Smooth muscle cell (in vitro differentiated cells): Measurements from ENCODE around the gene GRB14. TPM values are rescaled to one million over a fixed set of nuclear protein-coding genes. Genes with fewer than 3 reads are reported as not detected.
"Not testable (repeated sequence)": the region's sequence is repeated elsewhere in the genome, so short reads cannot be mapped to it uniquely, and the experiment has no call there.

Source experiments
- DNase-seq: peaks from one replicate; lab custom pipeline; 2025; ENCODE audit not compliant: unreplicated experiment; lab: John Stamatoyannopoulos, UW
- H2AFZ ChIP-seq: fragments of 200-600 bp; sonication (generic); 2 replicates; pipeline ENCODE4 v1.6.0; 2016; ENCODE audit warnings: antibody characterized with exemption, low read depth, mild to moderate bottlenecking
- H3F3A ChIP-seq: fragments of 200-600 bp; sonication (generic); 2 replicates; pipeline ENCODE4 v1.6.0; 2017; ENCODE audit warnings: antibody characterized with exemption, low read depth
- H3K27ac ChIP-seq: fragments of 200-600 bp; sonication (generic); 2 replicates; pipeline ENCODE4 v1.5.1; 2016; ENCODE audit warnings: low read depth, mild to moderate bottlenecking
- H3K27me3 ChIP-seq: fragments of 200-600 bp; sonication (generic); 2 replicates; pipeline ENCODE4 v1.6.1; 2016; ENCODE audit warnings: low read depth, mild to moderate bottlenecking
- H3K36me3 ChIP-seq: fragments of 200-600 bp; sonication (generic); 2 replicates; pipeline ENCODE4 v1.5.1; 2016; ENCODE audit warnings: low read depth
- H3K4me1 ChIP-seq: fragments of 200-600 bp; sonication (generic); 2 replicates; pipeline ENCODE4 v1.5.1; 2016; ENCODE audit warnings: low read depth
- H3K4me2 ChIP-seq: fragments of 200-600 bp; sonication (generic); 2 replicates; pipeline ENCODE4 v1.6.0; 2016; ENCODE audit warnings: mild to moderate bottlenecking
- H3K4me3 ChIP-seq: fragments of 200-600 bp; sonication (generic); 2 replicates; pipeline ENCODE4 v1.5.1; 2016; ENCODE audit warnings: mild to moderate bottlenecking
- H3K79me2 ChIP-seq: fragments of 200-600 bp; sonication (generic); 2 replicates; pipeline ENCODE4 v1.6.0; 2016; ENCODE audit warnings: low read depth, mild to moderate bottlenecking
- H3K9ac ChIP-seq: fragments of 200-600 bp; sonication (generic); 2 replicates; pipeline ENCODE4 v1.6.0; 2016; ENCODE audit warnings: low read depth
- H3K9me3 ChIP-seq: fragments of 200-600 bp; sonication (generic); replicated peaks from 2 replicates; pipeline ENCODE4 v1.5.1; 2016; ENCODE audit warnings: low read depth
- H4K20me1 ChIP-seq: fragments of 200-600 bp; sonication (generic); 2 replicates; pipeline ENCODE4 v1.6.0; 2016; ENCODE audit warnings: low read depth
- WGBS: methylation state at CpG from one replicate; pipeline ENCODE4 v1.1.7; 2016; ENCODE audit warnings: low lambda C conversion rate; 5-methylcytosine and 5-hydroxymethylcytosine counted together
- polyA plus RNA-seq: library from polyadenylated mRNA; unstranded; fragments of >200 nt; fragmentation: Nextera tagmentation; extraction: Ambion mirVana; gene quantifications from 2 replicates; pipeline ENCODE4 v1.2.1, GENCODE V29; 2016
- total RNA-seq: library from RNA; depleted of rRNA; stranded (reverse); fragments of >200 nt; gene quantifications from 2 replicates; pipeline ENCODE4 v1.2.3, GENCODE V29; 2014
- TF ChIP-seq, protein P1 (sequence below): fragments of 200-600 bp; sonication (generic); IDR thresholded peaks from 2 replicates; pipeline ENCODE4 v1.5.1; 2017; ENCODE audit warnings: borderline replicate concordance, mild to moderate bottlenecking, antibody characterized with exemption; ENCODE audit not compliant: insufficient read depth, poor library complexity, severe bottlenecking

Gene GRB14
- total and polyA plus RNA-seq, 2 experiments from 2014 or later, result 0.22 TPM; not detected in 1

DNA sequence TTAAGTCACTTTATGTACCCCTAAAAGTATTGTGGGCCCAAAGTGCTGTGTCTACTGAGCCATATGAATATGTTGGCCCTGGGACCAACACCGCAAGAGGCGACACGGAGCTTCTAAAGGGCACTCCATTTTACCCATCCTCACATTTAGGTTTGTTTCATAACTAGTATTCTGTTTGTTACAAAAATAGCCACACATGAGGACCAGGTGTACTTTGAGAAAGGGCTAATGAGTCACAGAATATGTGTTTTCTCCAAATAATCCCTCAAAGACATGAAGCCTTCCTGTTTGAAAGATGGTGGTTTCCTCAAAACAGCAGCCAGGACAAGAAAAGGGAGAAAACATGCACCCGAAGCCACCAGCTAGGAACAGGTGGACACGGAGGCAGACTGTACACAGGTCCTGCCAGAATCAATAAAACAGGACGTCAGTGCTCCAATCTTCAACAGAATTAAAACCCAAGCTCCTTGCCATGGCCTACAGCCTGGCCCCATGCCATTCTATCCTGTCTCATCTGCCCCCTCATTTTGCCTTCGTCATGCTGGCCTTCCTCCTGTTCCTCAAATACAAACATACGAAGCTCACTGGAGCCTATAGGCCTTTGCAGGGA, 21.8 kb upstream of the GRB14 start:
- Histone ChIP-seq H3K27me3 (no peaks in the 10 kb centered on the region), H3K4me1 (no peaks in the 10 kb centered on the region), H3K27ac (no peak overlapping the region), H4K20me1 (no peaks in the 10 kb centered on the region), H3K4me2 (no peak overlapping the region), H3K36me3 (no peaks in the 10 kb centered on the region), H3K79me2 (no peaks in the 10 kb centered on the region), H3K4me3 (no peak overlapping the region), H2AFZ (no peak overlapping the region), H3F3A (no peaks in the 10 kb centered on the region), H3K9me3 (no peaks in the 10 kb centered on the region), H3K9ac (no peak overlapping the region)
- no peak for DNase-seq
- 87% methylated on average over 8 of the region's 8 CpGs for WGBS
- TF ChIP-seq, protein P1, sequence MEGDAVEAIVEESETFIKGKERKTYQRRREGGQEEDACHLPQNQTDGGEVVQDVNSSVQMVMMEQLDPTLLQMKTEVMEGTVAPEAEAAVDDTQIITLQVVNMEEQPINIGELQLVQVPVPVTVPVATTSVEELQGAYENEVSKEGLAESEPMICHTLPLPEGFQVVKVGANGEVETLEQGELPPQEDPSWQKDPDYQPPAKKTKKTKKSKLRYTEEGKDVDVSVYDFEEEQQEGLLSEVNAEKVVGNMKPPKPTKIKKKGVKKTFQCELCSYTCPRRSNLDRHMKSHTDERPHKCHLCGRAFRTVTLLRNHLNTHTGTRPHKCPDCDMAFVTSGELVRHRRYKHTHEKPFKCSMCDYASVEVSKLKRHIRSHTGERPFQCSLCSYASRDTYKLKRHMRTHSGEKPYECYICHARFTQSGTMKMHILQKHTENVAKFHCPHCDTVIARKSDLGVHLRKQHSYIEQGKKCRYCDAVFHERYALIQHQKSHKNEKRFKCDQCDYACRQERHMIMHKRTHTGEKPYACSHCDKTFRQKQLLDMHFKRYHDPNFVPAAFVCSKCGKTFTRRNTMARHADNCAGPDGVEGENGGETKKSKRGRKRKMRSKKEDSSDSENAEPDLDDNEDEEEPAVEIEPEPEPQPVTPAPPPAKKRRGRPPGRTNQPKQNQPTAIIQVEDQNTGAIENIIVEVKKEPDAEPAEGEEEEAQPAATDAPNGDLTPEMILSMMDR, result no peak

DNA sequence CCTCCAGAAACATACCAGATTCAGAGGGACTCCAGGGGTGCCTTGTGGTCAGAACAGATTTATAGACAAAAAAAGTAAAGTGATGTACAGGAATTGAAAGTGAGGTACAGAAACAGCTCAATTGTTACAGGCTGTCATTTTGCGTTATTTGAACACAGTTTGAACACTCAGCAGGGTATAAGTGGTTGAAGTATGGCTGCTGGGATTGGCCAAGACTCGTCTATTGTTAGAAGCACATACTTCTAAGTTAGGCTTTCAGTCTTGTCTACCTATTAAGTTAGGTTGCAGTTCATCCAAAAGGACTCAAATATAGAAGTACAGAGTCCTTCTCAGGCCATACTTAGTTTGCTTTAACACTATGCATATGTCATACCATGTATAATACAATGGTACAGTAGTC, 21.0 kb upstream of the GRB14 start:
- 93% methylated on average over 2 of the region's 2 CpGs for WGBS
- no peaks in the 10 kb centered on the region for H4K20me1 ChIP-seq
- H3K9me3 ChIP-seq, result no peaks in the 10 kb centered on the region
- H3K4me1 ChIP-seq, result no peaks in the 10 kb centered on the region
- no peaks in the 10 kb centered on the region for H3K79me2 ChIP-seq
- H3K4me3 ChIP-seq, result no peak overlapping the region
- H3F3A ChIP-seq, result no peaks in the 10 kb centered on the region
- no peak overlapping the region for H2AFZ ChIP-seq
- no peak overlapping the region for H3K9ac ChIP-seq
- no peaks in the 10 kb centered on the region for H3K27me3 ChIP-seq
- no peak overlapping the region for H3K27ac ChIP-seq
- H3K4me2 ChIP-seq, result no peak overlapping the region
- DNase-seq, result no peak
- H3K36me3 ChIP-seq, result no peaks in the 10 kb centered on the region
- TF ChIP-seq, protein P1, result no peak

DNA sequence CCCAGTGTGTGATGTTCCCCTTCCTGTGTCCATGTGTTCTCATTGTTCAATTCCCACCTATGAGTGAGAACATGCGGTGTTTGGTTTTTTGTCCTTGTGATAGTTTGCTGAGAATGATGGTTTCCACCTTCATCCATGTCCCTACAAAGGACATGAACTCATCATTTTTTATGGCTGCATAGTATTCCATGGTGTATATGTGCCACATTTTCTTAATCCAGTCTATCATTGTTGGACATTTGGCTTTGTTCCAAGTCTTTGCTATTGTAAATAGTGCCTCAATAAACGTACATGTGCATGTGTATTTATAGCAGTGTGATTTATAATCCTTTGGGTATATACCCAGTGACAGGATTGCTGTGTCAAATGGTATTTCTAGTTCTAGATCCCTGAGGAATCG, 7.0 kb upstream of the GRB14 start:
- not testable (repeated sequence) for H3K27ac ChIP-seq, H3K9me3 ChIP-seq, H3K36me3 ChIP-seq, H3K4me1 ChIP-seq, H3K4me3 ChIP-seq, H3K4me2 ChIP-seq, H3K79me2 ChIP-seq, H3K27me3 ChIP-seq, DNase-seq, H3F3A ChIP-seq, H2AFZ ChIP-seq, H3K9ac ChIP-seq, H4K20me1 ChIP-seq
- 92% methylated on average over 2 of the region's 3 CpGs for WGBS

DNA sequence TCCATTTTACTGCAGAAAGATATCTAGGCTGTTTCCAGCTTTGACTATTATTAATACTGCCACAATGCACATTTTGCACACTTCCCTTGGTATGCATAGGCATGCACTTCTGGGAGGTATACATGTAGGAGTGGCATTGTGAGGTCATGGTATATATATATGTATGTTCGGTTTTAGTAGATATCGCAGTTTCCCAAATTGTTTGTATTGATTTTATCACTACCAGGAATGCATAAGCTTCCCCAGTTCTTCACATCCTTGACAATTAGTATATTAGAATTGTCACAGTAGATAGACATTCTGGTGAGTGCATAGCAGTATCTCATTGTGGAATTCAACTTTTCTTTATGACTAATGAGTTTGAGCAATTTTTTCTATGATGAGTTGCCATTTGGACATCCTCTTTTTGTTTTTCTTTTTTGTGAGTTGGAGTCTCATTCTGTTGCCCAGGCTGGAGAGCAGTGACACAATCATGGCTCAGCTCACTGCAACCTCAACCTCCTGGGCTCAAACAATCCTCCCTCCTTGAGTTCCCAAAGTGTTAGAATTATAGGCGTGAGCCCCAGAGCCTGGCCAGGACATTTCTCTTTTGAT, 4.2 kb upstream of the GRB14 start:
- Histone ChIP-seq H3K27me3 (peaks cover 23% of the 10 kb centered on the region), H2AFZ (no peak overlapping the region), H3K4me2 (no peak overlapping the region), H3K27ac (no peak overlapping the region), H3K79me2 (no peaks in the 10 kb centered on the region), H3F3A (no peaks in the 10 kb centered on the region), H4K20me1 (no peaks in the 10 kb centered on the region), H3K4me3 (no peak overlapping the region), H3K9ac (no peak overlapping the region), H3K4me1 (peaks cover 22% of the 10 kb centered on the region), H3K36me3 (no peaks in the 10 kb centered on the region), H3K9me3 (no peaks in the 10 kb centered on the region)
- 93% methylated on average over 3 of the region's 3 CpGs for WGBS
- no peak for DNase-seq
- TF ChIP-seq, protein P1, result no peak
